Adrenal gland (tissue), 12 donors: Measurements from ENCODE around the gene DEPP1. TPM values are rescaled to one million over a fixed set of nuclear protein-coding genes. Genes with fewer than 3 reads are reported as not detected.
A peak's percentile ranks its signal among the peaks of the same experiment; 100 is the strongest.

Experiments
- DNase-seq, 7 donors: peaks; one replicate each; pipeline ENCODE4 v3.0.0-alpha.2; 2019 to 2020
- H3K27ac ChIP-seq, 5 donors: fragments of 200-600 bp; sonication (generic) in 4 of 5; 1 replicate in 3 of 5; 2 replicates in 2 of 5; pipeline versions ENCODE4 v1.5.1 to v1.8.0; 2016 to 2020; ENCODE audit warnings: mild to moderate bottlenecking in 1 of 5
- H3K27me3 ChIP-seq: fragments of 200-600 bp; 2 replicates; pipeline ENCODE4 v1.8.0; 2021
- H3K36me3 ChIP-seq, 2 donors: fragments of 200-600 bp; replicated peaks in 1 of 2; 1 replicate in 1 of 2; 2 replicates in 1 of 2; pipeline versions ENCODE4 v1.5.1 to v1.8.0; 2018 to 2022
- H3K4me1 ChIP-seq, 2 donors: fragments of 200-600 bp; replicated peaks in 1 of 2; 1 replicate in 1 of 2; 2 replicates in 1 of 2; pipeline versions ENCODE4 v1.5.1 to v1.8.0; 2018 to 2021
- H3K4me3 ChIP-seq, 4 donors: fragments of 200-600 bp; sonication (generic) in 3 of 4; one replicate each; pipeline ENCODE4 v1.5.1; 2016 to 2018
- H3K9me3 ChIP-seq, 3 donors: fragments of 200-600 bp; sonication (generic) in 1 of 3; replicated peaks in 1 of 3; 1 replicate in 2 of 3; 2 replicates in 1 of 3; pipeline versions ENCODE4 v1.5.1 to v1.8.0; 2016 to 2021
- POLR2A ChIP-seq, 2 donors: fragments of 450-650 bp; IDR thresholded peaks; one replicate each; pipeline ENCODE4 v1.6.1; 2017; ENCODE audit warnings: antibody characterized with exemption in 2 of 2, mild to moderate bottlenecking in 2 of 2, moderate library complexity in 1 of 2
- WGBS, 4 donors: extraction: QIAGEN DNeasy Blood & Tissue Kit in 2 of 4; methylation state at CpG; one replicate each; pipeline versions ENCODE4 v1.1.5 to v1.1.7; 2013 to 2017; 5-methylcytosine and 5-hydroxymethylcytosine counted together
- intact Hi-C, 2 donors: fragments of 100-400 bp; cut with DNase I; formaldehyde crosslinking; loops; one replicate each; pipeline versions ENCODE4 v1.14.1 to v1.15.0; 2022 to 2023
- polyA plus RNA-seq, 3 donors: library from polyadenylated mRNA; stranded (reverse); fragments of 200-250 nt in 2 of 3; fragments of 350-450 nt in 1 of 3; fragmentation: Illumina TruSeq in 1 of 3; extraction: RNeasy Lipid Tissue Mini Kit (QIAGEN cat#74804) in 1 of 3; gene quantifications; one replicate each; pipeline ENCODE4 v1.2.3, GENCODE V29; 2013 to 2014
- total RNA-seq, 9 donors: library from RNA; depleted of rRNA in 4 of 9; stranded (reverse); fragments of >200 nt in 4 of 9; fragments of 120-200 nt in 1 of 9; fragmentation: NEBNext Ultra II Directional in 1 of 9; extraction: Animal tissue kit (Norgen Biotek cat#: 25700) in 1 of 9; gene quantifications; one replicate each; pipeline versions ENCODE4 v1.1.0 to v1.2.4, GENCODE V29; 2013 to 2023
- TF ChIP-seq, protein P1 (sequence below), 6 experiments: fragments of 450-650 bp in 4 of 6; fragments of 200-600 bp in 2 of 6; sonication (generic) in 1 of 6; IDR thresholded peaks; 1 replicate in 5 of 6; 2 replicates in 1 of 6; pipeline versions ENCODE4 v1.5.1 to v1.8.0; 2016 to 2021; ENCODE audit warnings: antibody characterized with exemption in 6 of 6, mild to moderate bottlenecking in 2 of 6, moderate library complexity in 1 of 6
- donor health status: healthy with polysubstance abuse.
- donor health status: Bipolar disorder and iron deficiency.
- donor health status: DM: yes; HTN: yes; CAD: no.
- donor health status: DM: no; HTN: no; CAD: no.
- donor health status: DM: no; HTN: no; CAD: no.
- donor health status: DM: yes; HTN: yes; CAD: no.

Gene DEPP1
- total and polyA plus RNA-seq, 12 donors: 7.4 to 179 (median 53.9) TPM

DNA sequence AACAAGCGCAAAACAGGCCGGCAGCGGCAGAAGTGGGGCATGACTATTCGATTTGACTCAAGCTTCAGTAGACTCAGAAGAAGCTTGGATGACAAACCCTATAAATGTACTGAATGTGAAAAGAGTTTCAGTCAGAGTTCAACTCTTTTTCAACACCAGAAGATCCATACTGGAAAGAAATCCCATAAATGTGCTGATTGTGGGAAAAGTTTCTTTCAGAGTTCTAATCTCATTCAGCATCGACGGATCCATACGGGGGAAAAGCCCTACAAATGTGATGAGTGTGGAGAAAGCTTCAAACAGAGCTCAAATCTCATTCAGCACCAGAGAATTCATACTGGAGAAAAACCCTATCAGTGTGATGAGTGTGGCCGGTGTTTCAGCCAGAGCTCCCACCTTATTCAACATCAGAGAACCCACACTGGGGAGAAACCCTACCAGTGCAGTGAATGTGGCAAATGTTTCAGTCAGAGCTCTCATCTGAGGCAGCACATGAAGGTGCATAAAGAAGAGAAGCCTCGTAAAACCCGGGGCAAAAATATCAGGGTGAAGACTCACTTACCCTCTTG lies 24.9 kb upstream of the DEPP1 start:
- DNase-seq: no peak
- H3K27ac ChIP-seq: no peak overlapping the region
- no peaks in the 10 kb centered on the region for H3K36me3 ChIP-seq
- no peak overlapping the region for H3K4me3 ChIP-seq
- peaks cover 10 to 41% of the 10 kb centered on the region in 2 donors for H3K4me1 ChIP-seq
- H3K9me3 ChIP-seq: no peaks in the 10 kb centered on the region
- 93 to 94% (median 93%) methylated on average over 10 of the region's 10 CpGs for WGBS, 4 donors
- no peak for TF ChIP-seq POLR2A (IDR thresholded peaks at IDR 0.05)
- TF ChIP-seq, protein P1, sequence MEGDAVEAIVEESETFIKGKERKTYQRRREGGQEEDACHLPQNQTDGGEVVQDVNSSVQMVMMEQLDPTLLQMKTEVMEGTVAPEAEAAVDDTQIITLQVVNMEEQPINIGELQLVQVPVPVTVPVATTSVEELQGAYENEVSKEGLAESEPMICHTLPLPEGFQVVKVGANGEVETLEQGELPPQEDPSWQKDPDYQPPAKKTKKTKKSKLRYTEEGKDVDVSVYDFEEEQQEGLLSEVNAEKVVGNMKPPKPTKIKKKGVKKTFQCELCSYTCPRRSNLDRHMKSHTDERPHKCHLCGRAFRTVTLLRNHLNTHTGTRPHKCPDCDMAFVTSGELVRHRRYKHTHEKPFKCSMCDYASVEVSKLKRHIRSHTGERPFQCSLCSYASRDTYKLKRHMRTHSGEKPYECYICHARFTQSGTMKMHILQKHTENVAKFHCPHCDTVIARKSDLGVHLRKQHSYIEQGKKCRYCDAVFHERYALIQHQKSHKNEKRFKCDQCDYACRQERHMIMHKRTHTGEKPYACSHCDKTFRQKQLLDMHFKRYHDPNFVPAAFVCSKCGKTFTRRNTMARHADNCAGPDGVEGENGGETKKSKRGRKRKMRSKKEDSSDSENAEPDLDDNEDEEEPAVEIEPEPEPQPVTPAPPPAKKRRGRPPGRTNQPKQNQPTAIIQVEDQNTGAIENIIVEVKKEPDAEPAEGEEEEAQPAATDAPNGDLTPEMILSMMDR (IDR thresholded peaks at IDR 0.05): no peak
- intact Hi-C loops: no loop called here
- no peaks in the 10 kb centered on the region for H3K27me3 ChIP-seq

DNA sequence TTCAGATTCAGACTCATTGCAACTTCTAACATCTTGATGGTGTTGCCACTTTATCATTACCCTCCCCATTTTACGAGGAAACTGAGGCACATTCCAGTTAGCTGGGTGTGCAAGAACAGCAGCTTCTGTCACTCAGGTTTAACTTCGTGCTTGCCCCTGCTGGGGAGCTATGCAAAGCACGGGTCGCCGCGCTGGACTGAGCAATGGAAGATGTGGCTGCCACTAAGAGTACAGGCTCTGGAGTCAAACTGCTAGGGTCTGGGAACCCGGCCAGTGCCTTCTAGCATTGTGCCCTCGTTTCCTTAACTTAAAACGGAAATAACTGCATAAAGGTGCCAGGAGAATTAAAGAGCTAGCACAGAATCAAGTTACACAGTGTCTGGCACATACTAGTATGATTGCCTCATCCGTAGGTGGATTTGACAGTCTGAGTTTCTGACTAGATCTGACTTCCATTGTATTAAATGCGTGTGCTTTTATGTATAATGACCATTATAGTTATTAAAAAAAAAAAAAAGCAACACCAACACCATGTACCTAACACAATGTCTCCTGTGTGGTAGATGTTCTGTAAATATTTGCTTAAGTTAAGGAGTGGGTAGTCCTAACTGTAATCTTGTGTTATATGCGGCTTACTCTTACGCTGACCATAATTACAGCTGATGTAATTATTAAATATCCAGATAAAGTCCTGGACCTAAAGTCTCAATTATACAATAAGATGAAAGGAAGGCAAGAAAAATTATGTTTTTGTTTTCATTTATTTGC lies 23.0 kb upstream of the DEPP1 start:
- intact Hi-C loops: no loop called here

GRCh38 chr10:45000752-45001380 lies 22.3 kb upstream of the DEPP1 start, which contains the start of gene ZNF22:
Gene ZNF22 (plus strand): TSS chr10:45000923. CDS start chr10:45003369, 2,446 bp downstream.
- peak in 1 of 2 donors; percentile 42 for TF ChIP-seq POLR2A (IDR thresholded peaks at IDR 0.05)
- TF ChIP-seq, protein P1 (IDR thresholded peaks at IDR 0.05): peak in 1 of 6 experiments; percentile 23
- H3K4me3 ChIP-seq: peak within 1 kb of the TSS; percentile 4 to 80 (median 47)
- DNase-seq: peak in 4 of 7 donors; percentile 49 to 73 (median 53)
- 1 to 3% (median 1%) methylated on average over 15 to 79 of the region's 79 CpGs for WGBS, 4 donors
- H3K9me3 ChIP-seq: no peaks in the 10 kb centered on the region
- H3K27me3 ChIP-seq: no peaks in the 10 kb centered on the region
- peak within 1 kb of the TSS in 4 of 5 donors; percentile 75 to 98 (median 84) for H3K27ac ChIP-seq
- intact Hi-C loops: no loop called here
- H3K4me1 ChIP-seq: peaks cover 10 to 60% of the 10 kb centered on the region in 2 donors
- no peaks in the 10 kb centered on the region for H3K36me3 ChIP-seq

More for the DNA sequence above, 23.0 kb upstream of the DEPP1 start:
- Histone ChIP-seq H3K27ac (peak overlapping the region in 4 of 5 donors; percentile 75 to 98 (median 84)), H3K27me3 (no peaks in the 10 kb centered on the region), H3K36me3 (no peaks in the 10 kb centered on the region), H3K4me1 (peaks cover 10 to 53% of the 10 kb centered on the region in 2 donors), H3K4me3 (peak overlapping the region; percentile 4 to 80 (median 47)), H3K9me3 (no peaks in the 10 kb centered on the region)
- WGBS, 4 donors: 16 to 23% (median 18%) methylated on average over 12 to 13 of the region's 13 CpGs
- TF ChIP-seq, protein P1 (IDR thresholded peaks at IDR 0.05): peak in 4 of 6 experiments; percentile 7 to 49 (median 24)
- TF ChIP-seq POLR2A (IDR thresholded peaks at IDR 0.05): peak in 1 of 2 donors; percentile 33
- peak in 6 of 7 donors; percentile 60 to 80 (median 62) for DNase-seq
